Measurements from ENCODE around the gene NQO2. TPM values are rescaled to one million over a fixed set of nuclear protein-coding genes. Genes with fewer than 3 reads are reported as not detected.
"Not testable (repeated sequence)": the region's sequence is repeated elsewhere in the genome, so short reads cannot be mapped to it uniquely, and the experiment has no call there.

The NQO2 gene
- total RNA-seq, 1 donor from 2014 or later = 35.0 TPM

- DNase-seq (ENCODE audit: low spot score) = no peak
Measured at GRCh38 chr6:3013901-3014674, 14.4 kb downstream of the NQO2 start.

DNA sequence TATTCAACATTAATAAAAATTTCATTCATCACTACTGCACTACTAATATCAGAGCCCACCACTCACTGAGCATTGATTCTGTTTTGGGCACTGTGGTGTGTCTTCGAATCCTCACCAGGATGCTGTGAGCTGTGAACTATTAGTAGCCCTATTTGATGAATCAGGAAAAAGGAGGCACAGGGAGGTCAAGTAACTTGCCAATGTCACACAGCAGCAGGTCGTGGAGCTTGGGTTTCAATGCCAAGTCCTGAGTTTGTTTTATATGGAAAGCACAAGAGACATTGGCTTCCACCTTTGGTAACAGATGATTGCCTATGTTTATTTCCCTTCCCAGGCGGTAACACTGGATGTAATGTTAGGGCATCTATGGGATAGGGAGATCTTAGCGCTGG lies 15.0 kb downstream of the NQO2 start:
- no peak for DNase-seq (ENCODE audit: low spot score)

DNA sequence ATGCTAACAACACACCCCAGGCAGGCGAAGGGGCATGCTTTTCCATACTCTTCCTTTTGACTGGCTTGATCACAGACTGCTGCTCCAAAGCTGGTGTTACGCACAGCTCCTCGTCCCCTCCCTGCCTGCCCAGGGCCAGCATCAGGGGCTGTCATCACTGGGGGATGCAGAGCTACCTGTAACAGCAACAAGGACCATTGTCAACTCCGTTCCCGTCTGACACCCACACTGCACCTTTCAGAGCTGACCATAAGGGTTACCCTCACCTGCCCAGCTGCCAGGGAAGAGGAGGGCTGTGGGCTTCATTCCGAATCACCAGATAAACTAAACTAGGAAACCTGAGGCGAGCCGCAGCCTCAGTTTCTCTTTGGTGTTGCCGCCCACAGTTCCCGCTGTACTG lies 15.4 kb downstream of the NQO2 start:
- no peak for DNase-seq (ENCODE audit: low spot score)

DNA sequence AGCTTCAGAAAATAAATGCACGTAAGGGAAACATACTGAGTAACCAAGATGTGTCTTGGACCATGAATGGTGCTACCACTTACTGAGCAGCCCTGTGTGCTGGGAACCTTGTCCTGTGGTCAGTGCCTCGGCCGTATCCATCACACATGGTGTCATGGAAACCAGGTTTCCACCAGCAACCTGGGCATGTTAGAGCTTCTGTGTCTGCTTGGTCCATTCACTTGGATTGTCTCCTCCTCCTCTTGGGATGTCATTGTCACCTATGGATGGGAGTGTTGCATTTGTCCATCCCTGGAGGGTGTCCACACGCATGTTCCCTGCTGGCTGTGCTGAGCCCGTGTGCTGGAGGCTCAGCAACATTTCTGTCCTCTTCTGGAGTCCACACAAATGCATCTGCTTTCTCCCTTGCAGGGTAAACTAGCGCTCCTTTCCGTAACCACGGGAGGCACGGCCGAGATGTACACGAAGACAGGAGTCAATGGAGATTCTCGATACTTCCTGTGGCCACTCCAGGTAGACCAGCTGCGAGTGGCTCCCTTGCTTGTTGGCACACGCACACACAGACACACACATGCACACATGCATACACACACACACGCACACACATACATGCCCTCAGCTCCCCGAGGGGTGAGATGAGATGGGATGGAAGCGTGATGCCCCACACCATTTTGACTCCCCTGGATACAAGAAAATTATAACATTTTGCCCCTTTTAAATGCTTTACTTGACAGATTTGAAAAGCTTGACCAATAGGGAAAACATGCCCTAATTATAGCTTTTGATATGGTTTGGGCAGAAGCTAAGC lies 17.0 kb downstream of the NQO2 start:
- DNase-seq (ENCODE audit: low spot score) = no peak

GRCh38 chr6:3017304-3017703 lies 17.6 kb downstream of the NQO2 start:
- no peak for DNase-seq (ENCODE audit: low spot score)

DNA sequence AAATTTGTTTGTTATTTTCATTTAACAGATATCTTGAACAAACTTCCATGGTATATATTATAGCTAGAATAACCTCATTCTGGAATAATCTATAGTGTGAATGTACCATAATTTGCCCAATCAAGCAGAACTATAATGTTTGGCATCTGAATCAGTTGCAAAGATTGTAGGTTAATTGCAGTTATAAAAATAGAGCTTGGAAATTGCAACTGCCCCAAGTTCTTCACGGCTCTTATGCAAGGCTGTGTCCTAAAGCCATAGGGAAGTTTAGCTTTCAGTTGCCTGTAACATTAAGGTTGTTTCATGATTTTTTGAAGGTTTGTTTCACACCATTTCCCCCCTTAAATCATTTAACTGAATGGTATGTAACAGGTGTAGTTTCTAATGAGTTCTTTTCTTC lies 19.4 kb downstream of the NQO2 start:
- no peak for DNase-seq (ENCODE audit: low spot score)

DNA sequence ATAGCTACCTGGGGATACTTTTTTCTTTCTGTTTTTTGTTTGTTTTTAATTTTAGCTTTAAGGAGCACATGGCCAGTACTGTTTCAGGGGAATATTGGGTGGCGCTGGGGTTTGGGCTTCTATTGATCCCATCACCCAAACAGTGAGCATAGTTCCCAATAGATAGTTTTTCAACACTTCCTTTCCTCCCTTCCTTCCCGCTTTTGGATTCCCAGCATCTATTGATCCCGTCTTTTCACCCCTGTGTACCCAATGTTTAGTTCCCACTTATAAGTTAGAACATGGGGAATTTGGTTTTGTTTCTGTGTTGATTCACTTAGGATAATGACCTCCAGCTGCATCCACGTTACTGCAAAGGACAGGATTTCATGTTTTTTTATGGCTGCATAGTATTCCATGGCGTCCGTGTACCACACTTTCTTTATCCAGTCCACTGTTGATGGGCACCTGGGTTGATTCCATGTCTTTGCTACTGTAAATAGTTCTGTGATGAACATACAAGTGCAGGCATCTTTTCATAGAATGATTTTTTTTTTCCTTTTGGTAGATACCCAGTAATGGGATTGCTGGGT lies 20.1 kb downstream of the NQO2 start:
- DNase-seq (ENCODE audit: low spot score) = no peak

GRCh38 chr6:3020976-3021598 lies 21.4 kb downstream of the NQO2 start:
- not testable (repeated sequence) for DNase-seq (ENCODE audit: low spot score)

- DNase-seq (ENCODE audit: low spot score) = no peak
Measured at GRCh38 chr6:3022765-3023662, 23.3 kb downstream of the NQO2 start.

DNA sequence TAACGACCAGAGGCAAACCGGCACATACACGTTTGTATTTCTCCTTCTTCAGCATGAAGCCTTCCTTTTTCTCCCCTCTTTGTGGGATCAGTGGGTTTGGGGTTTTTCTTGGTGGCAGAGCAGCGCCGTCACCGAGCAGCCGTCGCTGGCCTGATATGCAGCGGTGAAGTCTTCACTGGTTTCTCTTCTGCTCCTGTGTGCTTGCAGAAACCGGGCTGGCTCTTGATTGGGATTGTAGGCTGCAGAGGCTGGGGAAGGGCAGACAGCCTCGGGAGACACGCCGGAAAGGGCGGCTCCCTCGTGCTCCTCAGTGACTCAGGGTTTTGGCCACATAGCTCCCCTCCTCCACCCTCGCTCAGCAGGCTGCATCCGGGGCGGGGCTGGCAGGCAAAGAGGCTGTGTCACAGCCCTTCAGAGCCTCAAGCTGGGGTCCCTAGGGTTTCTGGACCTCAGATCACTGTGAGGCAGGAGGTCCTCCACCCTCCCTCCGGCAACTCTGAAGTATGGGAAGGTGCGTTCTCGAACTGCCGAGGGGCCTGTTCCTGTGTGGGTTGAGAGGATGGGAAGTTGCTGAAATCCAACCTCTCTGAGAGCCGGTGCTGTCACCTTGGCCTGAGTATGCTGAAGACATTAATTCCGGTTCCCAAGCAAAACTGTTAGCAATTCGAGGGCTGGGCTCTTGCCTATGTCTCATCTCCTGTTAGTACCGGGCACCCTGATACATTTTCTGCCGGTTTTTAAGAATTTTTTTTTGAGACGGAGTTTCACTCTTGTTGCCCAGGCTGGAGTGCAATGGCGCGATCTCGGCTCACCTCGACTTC lies 24.2 kb downstream of the NQO2 start:
- DNase-seq (ENCODE audit: low spot score) = peak; percentile 87

DNA sequence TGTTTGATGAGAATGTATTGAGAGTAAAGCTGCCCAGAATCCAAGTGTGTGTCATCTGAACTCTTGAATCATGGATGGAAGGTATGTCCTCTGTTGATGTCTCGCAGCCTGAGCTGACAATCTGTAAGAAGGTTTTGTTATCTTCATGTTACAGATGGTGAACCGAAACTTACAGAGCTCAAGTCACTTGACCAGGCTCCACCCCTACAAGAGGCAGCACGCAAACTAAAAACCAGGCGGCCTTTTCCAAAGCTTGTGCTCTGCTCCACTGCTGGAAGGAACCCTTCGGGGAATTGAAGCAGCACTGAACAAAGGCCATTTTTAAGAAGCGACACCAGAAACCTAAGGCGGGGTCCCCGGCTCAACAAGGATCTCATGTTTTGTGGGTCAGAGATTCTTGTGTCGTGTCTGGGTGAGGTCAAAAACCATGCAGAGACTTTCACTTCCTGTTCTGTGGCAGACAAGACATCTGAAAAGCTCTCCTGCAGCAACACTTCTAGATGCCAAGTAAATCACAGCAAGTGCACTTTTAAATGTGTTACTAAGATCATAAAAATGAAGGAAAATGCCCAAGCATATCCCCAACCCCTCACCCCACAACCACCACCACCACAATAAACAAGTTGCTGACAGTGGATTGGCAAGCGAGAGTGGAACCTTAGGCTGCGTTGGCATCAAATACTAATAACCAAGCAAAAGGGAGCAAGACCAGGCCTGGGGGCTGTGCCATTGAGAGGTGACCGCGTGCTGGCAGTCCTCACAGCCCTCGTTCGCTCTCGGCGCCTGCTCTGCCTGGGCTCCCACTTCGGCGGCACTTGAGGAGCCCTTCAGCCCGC lies 27.3 kb downstream of the NQO2 start:
- DNase-seq (ENCODE audit: low spot score) = no peak

DNA sequence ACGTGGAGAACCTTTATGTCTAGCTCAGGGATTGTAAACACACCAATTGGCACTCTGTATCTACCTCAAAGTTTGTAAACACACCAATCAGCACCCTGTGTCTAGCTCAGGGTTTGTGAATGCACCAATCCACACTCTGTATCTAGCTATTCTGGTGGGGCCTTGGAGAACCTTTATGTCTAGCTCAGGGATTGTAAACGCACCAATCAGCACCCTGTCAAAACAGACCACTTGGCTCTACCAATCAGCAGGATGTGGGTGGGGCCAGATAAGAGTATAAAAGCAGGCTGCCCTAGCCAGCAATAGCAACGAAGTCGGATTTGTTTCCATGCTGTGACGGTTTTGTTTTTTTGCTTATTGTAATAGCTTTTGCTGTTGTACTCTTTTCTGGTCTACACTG lies 28.5 kb downstream of the NQO2 start:
- DNase-seq (ENCODE audit: low spot score) = not testable (repeated sequence)

GRCh38 chr6:3031857-3032640 lies 32.4 kb downstream of the NQO2 start:
- no peak for DNase-seq (ENCODE audit: low spot score)

GRCh38 chr6:3032986-3033385 lies 33.3 kb downstream of the NQO2 start:
- peak; percentile 41 for DNase-seq (ENCODE audit: low spot score)

DNA sequence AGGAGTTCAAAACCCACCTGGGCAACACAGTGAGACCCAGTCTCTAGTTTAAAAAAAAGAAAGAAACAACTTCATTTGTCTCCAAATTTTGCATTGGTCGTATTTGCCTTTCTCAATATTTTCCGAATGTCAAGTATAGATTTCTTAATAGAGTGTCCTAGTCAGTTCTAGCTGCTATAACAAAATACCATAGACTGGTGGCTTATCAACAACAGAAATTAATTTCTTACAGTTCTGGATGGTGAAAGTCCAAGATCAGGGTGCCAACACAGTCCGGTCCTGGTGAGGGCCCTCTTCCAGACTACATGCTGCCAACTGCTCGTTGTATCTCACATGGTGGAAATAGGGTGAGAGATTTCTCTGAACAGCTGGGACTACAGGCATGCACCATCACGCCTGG lies 34.0 kb downstream of the NQO2 start:
- DNase-seq (ENCODE audit: low spot score) = no peak

DNA sequence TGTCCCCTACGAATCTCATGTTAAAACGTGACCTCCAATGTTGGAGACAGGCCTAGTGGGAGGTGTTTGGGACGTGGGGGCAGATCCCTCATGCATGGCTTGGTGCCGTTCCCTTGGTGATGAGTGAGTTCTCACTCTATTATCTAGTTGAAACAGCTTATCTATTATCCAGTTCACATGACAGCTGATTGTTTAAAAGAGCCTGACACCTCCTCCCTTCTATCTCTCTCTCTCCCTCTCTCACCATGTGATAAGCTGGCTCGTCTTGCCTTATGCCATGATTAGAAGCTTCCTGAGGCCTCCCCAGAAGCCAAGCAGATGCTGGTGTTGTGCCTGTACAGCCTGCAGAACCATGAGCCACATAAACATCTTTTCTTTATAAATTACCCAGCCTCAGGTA lies 35.7 kb downstream of the NQO2 start:
- DNase-seq (ENCODE audit: low spot score) = no peak

GRCh38 chr6:3036861-3037637 lies 37.4 kb downstream of the NQO2 start:
- no peak for DNase-seq (ENCODE audit: low spot score)

Measured in mucosa of gallbladder (tissue), 1 donor.